Posterior vena cava (tissue), 2 donors: ENCODE results near the gene NCK2. TPM values are rescaled to one million over a fixed set of nuclear protein-coding genes. Genes with fewer than 3 reads are reported as not detected.

ENCODE experiments used
- DNase-seq: peaks from one replicate; pipeline ENCODE4 v3.0.0-alpha.2; 2020; ENCODE audit warnings: low spot score
- intact Hi-C, 2 donors: fragments of 100-400 bp; cut with DNase I; formaldehyde crosslinking; loops; one replicate each; pipeline versions ENCODE4 v1.14.1 to v1.14.2; 2022 to 2023
- total RNA-seq, 2 donors: library from RNA; stranded (reverse); fragmentation: NEBNext Ultra II Directional; extraction: Animal tissue kit (Norgen Biotek cat#: 25700); gene quantifications; one replicate each; pipeline ENCODE4 v1.2.1, GENCODE V29; 2021
- donor health status: DM: yes; HTN: yes; CAD: no.
- donor health status: DM: yes; HTN: yes; CAD: no.

The NCK2 gene
- total RNA-seq, 2 donors from 2014 or later = 32.8 to 42.6 TPM

DNA sequence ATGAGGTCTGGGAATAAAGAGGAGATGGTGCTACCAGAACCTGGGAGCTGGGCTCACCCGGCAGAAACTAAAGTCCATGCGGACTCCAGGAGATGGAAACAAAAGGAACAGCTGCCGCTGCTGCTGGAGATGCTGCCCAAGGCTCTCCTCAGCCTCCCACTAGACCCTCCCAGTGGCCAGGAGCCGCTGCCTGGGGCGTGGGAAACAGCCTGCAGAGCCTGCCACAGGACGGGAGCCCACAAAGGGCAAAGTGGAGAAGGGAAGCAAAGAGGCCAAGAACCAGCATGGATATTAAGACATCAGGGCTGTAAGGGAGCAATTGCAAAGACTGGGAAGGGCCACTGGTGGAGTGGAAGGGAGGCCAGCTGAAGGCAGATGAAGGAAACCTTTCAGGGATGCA is 179.6 kb downstream of the NCK2 start:
- intact Hi-C loops = no loop called here
- no peak for DNase-seq

DNA sequence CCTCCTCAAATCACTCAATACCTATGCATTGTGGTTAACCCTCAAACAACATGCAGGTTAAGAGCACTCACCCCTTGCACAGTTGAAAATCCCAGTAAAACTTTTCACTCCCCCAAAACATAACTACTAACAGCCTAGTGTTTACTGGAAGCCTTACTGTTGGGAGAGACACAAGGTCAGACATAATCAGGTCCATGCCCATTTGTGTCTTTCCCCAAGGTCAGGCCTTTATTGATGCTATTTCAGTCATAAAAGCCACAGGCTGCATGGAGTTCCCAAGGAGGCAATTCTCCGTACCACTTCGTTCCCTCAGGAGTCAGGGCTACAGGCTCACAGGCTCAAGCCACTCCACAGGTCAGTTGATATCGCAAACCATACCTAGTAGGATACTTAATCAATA is 180.2 kb downstream of the NCK2 start:
- intact Hi-C loops = no loop called here
- DNase-seq = no peak

DNA sequence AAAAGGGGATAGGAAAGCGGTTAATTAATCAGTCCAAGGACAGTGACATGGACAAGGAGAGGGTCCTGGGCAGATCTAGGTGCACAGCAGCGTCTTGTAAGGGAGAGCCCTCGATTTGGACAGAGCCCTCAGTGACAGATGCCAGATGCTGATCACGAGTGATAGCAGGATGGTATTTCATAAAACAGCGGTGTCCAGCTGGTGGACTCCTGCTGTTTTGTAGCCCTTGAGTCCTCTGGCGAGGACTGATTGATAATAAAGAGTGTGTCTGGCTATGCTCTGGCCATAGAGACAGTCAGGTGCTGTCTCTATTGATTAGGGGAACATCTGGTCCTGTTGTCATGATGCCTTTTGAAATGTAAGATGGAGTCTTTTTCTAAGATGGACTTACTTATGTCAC is 180.7 kb downstream of the NCK2 start:
- DNase-seq = no peak
- intact Hi-C loops = no loop called here

DNA sequence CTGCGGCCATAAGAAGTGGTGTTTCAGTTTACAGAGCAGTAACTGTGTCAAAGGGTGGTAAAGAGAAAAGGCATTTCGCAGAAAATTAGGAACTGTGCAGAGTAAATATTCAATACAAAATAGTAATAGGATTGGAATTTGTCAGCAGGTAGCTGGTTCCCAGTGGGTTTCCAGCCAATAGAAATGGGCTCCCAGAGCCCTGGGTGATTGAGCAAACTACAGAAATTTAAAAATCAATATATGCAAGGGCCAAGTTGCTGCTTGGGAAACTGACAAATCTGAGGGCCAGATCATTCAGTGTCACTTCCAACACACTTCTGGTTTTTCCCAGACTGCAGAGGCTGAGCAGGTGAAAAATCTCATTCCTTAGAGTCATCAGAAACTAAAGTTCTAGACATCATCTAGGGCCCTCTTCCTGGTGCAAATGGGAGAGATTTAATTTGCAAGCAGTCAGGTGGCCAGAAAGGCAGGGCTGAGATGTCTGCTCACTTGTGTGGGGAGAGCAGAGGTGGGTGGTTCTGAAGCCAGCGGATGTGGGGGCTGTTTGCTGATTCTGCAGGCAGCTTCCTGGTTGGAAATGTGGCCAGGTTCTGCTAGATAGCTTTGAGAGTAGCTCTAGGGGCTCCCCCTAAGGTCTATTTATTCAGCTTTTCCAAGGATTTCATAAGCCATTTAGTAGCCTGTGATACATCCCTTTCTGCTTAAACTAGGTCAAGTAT is 182.4 kb downstream of the NCK2 start:
- intact Hi-C loops = no loop called here
- DNase-seq = no peak

DNA sequence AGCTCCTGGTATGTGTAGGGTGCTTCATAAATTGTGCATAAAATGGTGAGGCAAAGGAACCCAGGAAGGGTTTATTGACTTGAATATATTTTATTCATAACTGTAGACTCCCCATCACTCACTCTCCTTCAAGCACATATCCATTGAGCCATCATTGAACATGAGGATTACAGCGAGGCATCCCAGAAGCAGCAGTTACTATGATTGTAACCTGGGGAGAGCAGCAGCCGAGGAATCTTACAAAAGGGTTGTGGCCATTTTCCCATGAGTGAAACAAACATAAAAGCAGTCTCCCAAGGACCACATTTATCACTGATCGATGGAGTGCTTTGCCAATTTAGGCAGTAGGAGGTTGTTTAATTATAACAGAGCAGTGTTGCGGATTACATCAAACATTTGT is 183.4 kb downstream of the NCK2 start:
- intact Hi-C loops = no loop called here

DNA sequence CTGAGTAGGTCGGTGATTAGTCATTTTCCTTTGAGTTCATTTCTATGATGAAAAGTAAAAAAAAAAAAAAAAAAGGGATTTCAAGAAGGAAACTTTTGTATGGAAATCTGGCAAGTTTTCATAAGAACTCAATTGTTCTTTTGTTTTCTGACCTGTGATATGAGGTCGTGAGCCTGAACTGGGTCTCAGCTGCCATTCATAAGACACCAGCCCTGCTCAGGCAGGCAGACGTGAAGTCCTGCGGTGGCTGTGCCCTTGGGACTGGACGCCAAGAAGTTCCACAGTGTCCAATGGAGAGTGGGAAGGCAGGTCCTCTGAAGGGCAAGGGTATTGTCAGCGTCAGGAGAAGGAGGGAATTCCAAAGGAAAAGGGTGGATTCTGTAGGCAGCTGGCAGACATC is 183.9 kb downstream of the NCK2 start:
- intact Hi-C loops = no loop called here
- DNase-seq = no peak

More for the DNA sequence above, 183.4 kb downstream of the NCK2 start:
- no peak for DNase-seq

DNA sequence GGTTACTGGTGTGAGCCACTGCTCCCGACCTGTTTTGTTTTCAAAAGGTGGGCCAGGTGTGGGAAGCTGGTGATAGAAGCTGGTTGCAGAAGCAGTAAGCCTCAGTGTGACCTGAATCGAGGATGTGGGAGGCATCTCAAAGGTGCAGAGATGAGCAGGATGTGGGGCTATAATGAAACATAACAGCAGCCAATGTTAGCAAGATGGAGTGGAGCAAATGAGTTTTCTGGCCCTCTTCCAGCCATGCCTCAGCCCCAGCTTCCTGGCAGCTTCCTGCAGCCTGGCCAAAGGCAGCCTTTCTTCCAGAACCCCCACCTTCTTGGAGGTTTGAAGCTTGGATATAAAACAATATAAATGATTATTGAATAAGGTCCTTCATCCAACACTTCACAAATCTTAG is 184.8 kb downstream of the NCK2 start:
- intact Hi-C loops = no loop called here
- DNase-seq = no peak

DNA sequence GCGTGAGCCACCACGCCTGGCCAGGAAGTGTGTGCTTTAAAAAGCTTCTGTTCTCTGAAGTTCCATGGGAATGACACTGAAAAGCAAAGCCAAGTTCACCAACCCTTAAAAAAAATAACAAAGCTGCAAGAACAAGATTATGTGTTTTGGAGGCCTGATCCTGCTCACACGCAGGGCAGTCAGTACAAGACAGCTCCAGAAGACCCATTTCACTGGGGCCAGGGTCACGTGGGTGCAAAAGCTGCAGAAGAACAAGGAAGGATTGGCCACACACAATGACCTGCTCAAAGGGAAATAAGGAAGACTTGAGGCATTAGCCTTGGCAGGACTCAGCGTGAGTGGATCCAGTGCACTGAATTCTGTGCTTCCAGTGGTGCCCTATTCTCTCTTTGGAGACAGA is 187.9 kb downstream of the NCK2 start:
- intact Hi-C loops = no loop called here
- no peak for DNase-seq

DNA sequence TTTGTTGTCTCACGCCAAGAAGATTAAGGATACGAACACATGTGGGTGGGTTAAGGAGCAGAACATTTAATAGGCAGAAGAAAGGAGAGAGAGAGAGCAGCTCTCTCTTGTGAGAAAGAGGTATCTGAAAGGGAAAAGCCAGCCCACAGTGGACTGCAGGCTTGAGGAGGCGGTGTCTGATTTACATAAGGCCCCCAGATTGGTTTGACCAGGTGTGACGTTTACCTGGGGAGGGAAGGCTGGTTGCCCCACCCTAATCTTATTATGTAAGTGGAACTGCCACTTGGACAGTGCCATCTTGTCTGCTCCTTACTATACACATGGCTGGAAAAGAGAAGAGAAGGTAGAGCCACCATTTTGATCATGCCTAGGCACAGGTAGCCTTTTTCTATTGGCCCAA is 189.2 kb downstream of the NCK2 start:
- DNase-seq = no peak

DNA sequence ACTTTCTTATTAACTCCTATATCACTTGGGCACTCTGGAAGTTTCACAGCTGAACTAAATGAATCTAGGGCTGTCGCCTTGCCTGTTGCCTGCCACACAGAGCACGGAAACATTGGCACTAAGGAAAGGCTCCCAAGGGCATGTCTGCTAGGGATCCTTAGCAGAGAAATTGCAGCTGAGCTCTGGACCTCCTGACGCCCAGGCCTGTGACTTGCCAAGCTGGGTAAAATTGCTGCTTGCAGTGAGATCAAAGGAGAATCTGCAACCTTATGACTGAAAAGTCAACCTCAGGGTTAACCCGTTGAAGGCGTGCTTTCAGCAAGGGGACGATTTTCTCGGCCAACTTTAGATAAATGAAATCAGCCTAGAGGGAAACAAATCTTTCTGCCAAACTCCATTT is 189.8 kb downstream of the NCK2 start:
- intact Hi-C loops = no loop called here
- no peak for DNase-seq

More for the DNA sequence above, 189.2 kb downstream of the NCK2 start:
- intact Hi-C loops = no loop called here

DNA sequence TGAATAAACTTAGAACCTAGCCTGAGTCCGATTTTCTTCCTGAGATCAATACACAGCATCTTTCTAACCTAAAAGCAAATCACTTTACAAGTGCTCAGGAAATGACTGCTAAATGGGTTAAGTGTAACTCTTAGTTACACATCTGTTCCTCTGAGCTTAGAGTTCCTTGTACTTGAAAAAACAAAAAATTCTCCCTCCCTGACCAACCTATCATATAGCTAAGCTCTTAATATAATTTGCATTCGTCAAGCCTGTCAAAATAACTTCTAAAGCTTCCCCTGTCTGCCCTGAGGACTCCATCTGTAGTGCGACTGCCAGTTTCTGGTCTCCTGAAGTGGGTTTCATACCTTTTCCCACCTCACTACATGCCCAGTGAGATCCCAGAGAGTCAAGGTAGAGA is 190.4 kb downstream of the NCK2 start:
- no peak for DNase-seq
- intact Hi-C loops = no loop called here

DNA sequence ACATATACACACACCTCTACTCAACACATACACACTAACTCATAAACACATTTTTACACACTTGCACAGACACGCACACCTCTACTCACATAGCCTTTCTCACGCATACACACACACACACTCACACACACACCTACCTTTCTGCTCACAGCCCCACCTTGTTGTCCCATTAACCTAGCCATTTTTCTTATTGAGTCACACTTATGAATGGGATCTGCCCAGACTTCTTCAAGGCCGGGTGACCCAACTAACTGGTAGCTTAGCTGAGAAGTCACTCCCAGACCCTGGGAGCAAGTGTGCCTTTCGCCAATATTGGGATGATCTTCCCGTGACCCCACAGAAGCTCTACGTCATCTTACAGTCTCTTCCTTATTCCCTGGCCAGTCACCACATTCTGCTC is 192.2 kb downstream of the NCK2 start:
- intact Hi-C loops = no loop called here
- no peak for DNase-seq

DNA sequence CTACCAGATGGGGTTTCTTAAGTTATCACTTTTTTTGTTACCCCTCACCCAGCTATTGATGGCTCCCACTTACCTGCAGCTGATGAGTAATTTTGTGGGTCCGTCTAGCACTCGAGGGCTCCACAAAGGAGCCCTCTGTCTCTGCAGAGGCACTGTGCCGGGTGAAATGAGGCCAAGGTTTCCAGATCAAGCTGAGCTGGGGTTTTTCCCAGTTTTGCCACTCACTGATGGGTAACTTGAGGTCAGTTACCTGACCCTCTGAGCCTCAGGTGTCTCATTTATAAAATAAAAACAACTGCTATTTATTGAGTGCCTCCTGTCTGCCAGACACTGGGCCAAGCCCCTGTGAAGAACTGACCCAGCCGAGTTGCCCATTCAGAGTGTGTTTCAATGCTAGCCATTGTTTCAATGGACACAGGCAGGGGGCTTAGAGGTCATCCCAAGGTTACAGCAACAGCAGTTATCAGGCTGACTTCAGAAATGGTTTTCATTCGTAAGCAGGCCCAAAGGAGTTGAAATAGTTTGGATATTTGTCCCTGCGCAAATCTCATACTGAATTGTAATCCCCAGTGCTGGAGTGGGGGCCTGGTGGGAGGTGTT is 192.9 kb downstream of the NCK2 start:
- DNase-seq = no peak
- intact Hi-C loops = no loop called here
